PC-9 (cell line): ENCODE data around the gene PTCHD4.

Source experiments
- CTCF ChIP-seq: fragments of 200-600 bp; sonication (generic); conservative IDR thresholded peaks from 2 replicates; pipeline ENCODE4 v1.6.1; 2017; ENCODE audit warnings: mixed run types, antibody characterized with exemption, mild to moderate bottlenecking, moderate library complexity
- EZH2 ChIP-seq: fragments of 200-600 bp; sonication (generic); IDR thresholded peaks from 2 replicates; pipeline ENCODE4 v1.8.0; 2017; ENCODE audit warnings: antibody characterized with exemption, low read depth

- TF ChIP-seq CTCF (no peak), EZH2 (no peak)
These were observed 33.0 kb upstream of the PTCHD4 start for GRCh38 chr6:48144021-48144420.
